Left lobe of liver (tissue), 2 donors: ENCODE measurements around the gene RELT. TPM values are rescaled to one million over a fixed set of nuclear protein-coding genes. Genes with fewer than 3 reads are reported as not detected.
A peak's percentile ranks its signal among the peaks of the same experiment; 100 is the strongest.

Experiments
- ATAC-seq: fragments of 200-7000 bp; cut with Tn5 transposase; one replicate; pipeline ENCODE4 v1.9.1; 2020; ENCODE audit warnings: mild to moderate bottlenecking, moderate library complexity
- DNase-seq: peaks from one replicate; pipeline ENCODE4 v3.0.0-alpha.2; 2020; ENCODE audit warnings: low spot score
- total RNA-seq: library from RNA; stranded (reverse); gene quantifications from one replicate; pipeline ENCODE4 v1.2.1, GENCODE V29; 2021
- donor health status: DM: no; HTN: no; CAD: no; lungs with moderate emphysema.
- donor health status: DM: no; HTN: yes; CAD: no.

The RELT gene
- total RNA-seq, 1 donor from 2014 or later = 1.4 TPM

- no peak for DNase-seq
- ATAC-seq = no peak
Measured at GRCh38 chr11:73346186-73346935, 29.8 kb upstream of the RELT start.

- ATAC-seq (no peak), DNase-seq (no peak)
Measured at GRCh38 chr11:73347067-73347466, 29.1 kb upstream of the RELT start.

GRCh38 chr11:73348838-73349237 is 27.4 kb upstream of the RELT start:
- DNase-seq (no peak), ATAC-seq (no peak)

DNA sequence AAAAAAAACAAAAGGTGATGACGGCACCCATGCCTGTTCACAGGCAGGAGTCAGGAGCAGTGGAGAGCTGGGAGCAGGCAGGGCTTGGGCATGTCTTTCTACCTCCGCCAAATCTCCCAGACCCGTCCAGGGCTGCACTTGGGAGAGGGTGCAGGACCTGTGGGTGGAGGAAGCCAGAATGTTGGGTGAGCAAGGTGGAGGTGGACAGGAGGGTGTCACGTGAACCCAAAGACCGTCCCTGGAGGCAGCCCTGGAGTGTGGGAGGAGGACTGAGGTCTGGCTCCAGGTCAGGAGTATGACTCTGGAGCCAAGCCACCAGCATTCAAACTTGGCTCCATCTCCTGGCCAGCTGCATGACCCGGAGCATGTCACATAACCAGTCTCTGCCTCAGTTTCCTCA is 26.6 kb upstream of the RELT start:
- ATAC-seq (no peak), DNase-seq (no peak)

DNA sequence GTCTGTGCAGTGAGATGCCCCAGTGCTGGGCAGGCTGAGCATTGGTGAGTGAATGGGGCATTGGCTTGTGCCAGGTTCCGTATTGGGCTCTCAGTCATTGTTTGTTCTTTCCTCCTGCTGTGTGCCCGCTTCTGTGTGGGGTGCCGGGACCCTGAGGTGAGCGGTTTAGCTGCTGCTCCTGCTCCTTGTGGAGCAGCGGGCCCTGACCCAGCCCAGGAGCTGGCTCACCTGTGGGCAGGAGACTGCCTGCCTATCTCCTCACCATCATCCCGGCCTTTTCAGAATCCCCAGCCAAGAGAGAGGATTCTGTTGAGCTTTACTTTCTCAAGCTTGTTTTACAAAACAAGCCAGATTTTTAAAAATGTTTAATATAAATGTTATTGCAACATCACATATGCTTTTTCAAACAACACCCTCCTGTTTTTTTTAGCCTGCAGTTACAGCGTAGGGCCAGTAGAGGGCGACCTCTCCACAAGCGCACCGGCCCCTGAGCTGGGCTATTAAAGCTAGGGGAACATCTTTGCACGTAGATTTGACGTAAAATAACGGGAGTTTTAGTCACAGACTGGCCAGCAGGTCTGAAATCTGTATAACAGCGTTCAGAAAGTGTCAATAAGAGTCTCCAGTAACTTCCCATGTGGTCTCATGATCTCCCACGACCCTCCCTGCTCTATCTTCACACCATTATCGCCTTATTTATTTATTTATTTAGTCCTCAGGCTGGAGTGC is 25.1 kb upstream of the RELT start:
- ATAC-seq (peak; percentile 91), DNase-seq (no peak)

DNA sequence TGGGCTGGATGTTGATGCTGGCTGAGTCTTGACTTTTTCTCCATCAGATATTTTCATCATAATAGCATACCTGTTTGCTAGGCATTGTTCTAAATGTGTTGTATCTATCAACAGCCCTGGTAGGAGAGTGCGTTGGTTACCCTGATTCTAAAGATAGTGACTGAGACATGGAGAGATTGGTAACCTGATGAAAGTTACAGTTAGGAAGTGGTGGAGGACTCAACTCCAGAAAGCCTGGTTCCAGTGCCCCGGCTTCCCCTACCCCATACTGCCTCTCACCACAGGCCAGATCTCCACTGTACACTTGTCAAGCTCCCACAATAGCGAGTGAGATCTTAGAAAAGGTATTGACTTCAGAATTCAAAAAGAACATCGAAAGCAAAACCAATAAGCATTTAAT is 22.8 kb upstream of the RELT start:
- ATAC-seq (no peak), DNase-seq (no peak)

DNA sequence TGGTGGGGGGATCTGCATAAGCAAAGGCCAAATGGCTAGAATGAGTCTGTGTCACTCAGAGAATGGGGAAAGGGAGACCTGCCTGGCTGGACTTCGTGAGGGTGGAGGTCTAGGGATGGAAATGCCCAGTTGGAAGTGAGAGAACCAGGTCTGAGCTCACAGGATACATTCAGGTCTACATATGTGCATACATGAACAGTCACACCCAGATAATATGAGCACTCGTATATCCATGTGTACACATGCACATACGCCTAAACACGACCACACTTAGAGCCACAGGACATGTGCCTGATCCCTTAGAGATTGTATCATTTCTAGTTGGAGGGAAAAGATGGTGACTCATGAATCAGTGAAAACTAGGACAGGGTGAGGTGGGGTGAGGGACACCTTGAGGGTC is 21.1 kb upstream of the RELT start:
- ATAC-seq (no peak), DNase-seq (no peak)

- ATAC-seq (no peak), DNase-seq (no peak)
Measured at GRCh38 chr11:73356979-73357860, 19.0 kb upstream of the RELT start.

GRCh38 chr11:73358071-73358470 is 18.1 kb upstream of the RELT start:
- ATAC-seq = no peak
- DNase-seq = no peak

GRCh38 chr11:73359341-73359740 is 16.9 kb upstream of the RELT start:
- DNase-seq (no peak), ATAC-seq (no peak)

DNA sequence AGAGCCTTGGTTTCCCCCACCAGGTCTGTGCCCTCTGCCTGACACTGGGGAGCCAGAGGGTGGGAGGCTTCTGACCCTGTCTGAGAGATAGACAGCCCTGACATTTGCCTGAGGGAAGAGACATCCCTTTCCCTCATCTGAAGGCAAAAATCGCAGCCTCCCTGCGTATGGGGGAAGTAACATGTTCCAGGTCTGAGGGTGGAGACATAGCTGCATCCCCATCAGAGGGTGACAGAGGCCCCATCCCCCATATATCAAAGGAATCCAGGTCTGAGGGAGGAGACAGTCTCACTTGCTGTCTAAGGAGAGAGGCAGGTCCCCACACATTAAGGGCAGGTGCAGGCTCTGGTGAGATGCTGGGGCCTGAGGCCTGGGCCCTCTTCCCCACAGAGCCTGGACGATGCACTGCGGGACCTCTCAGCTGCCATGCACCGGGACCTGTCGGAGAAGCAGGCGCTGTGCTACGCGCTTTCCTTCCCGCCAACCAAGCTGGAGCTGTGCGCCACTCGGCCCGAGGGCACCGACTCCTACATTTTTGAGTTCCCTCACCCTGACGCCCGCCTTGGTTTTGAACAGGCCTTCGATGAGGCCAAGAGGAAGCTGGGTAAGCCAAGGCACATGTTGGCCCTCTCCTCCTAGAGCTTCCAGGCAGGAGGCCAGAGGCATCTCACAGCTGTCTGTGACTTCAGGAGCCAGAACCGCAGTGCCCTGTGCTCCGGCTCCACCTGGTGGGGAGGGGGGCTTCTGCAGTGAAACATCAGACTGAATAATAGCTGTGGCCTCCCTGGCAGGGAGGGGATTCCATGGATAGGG is 16.1 kb upstream of the RELT start:
- no peak for ATAC-seq
- no peak for DNase-seq

GRCh38 chr11:73360743-73361369 is 15.3 kb upstream of the RELT start:
- ATAC-seq (no peak), DNase-seq (no peak)

DNA sequence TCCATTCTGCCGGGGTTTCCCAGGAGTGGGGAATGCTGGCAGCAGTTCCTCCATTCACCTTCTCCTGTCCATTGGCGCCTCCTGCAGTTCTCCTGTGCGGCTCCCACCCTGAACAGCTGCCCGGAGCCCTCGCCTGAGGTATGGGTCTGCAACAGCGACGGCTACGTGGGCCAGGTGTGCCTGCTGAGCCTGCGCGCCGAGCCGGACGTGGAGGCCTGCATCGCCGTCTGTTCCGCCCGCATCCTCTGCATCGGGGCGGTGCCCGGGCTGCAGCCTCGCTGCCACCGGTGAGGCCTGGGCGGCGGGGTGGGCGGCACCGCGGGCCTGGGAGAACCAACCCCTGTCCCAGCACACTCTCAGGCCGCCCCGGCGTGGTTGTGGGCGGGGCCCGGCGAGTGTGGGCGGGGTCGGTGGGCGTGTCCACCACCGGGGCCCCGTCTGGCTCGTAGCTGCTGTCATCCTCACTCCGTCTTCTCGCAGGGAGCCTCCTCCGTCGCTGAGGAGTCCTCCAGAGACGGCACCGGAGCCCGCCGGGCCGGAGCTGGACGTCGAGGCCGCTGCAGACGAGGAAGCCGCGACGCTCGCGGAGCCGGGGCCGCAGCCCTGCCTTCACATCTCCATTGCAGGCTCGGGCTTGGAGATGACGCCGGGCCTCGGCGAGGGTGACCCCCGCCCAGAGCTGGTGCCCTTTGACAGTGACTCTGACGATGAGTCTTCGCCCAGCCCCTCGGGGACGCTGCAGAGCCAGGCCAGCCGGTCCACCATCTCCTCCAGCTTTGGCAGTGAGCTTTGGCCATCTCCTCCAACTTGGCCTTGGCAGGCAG is 14.0 kb upstream of the RELT start:
- no peak for DNase-seq
- ATAC-seq = no peak

- DNase-seq (no peak), ATAC-seq (no peak)
Measured at GRCh38 chr11:73363147-73363546, 13.1 kb upstream of the RELT start.

DNA sequence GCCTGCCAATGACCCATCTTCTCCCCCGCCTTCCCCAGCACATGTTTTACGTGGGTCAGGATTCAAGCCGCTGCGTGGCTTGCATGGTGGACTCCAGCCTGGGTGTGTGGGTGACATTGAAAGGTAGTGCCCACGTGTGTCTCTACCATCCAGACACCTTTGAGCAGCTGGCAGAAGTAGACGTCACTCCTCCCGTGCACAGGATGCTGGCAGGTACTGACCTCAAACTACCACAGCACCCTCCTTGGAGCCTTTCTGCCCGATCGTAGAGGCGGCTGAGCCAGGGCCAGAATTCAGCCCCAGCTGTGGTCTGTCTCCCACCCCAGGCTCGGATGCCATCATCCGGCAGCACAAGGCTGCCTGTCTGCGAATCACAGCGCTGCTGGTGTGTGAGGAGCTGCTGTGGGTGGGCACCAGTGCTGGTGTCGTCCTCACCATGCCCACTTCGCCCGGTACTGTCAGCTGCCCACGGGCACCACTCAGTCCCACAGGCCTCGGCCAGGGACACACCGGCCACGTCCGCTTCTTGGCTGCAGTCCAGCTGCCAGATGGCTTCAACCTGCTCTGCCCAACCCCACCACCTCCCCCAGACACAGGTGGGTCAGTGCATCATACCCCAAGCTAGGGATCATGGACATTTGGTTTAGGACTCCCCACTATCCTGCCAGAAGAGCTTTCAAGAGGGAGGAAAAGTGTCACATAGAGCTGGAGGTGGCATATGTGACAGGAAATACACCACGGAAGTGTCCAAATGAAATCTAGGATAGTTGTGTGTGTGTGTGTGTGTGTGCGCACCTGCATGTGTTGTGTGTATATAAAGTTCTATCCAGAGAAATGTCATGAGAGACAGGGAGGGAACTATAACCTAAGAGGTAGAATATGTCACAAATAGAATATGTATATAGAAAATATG is 10.6 kb upstream of the RELT start:
- DNase-seq (no peak), ATAC-seq (no peak)

GRCh38 chr11:73366265-73366610 is 10.0 kb upstream of the RELT start:
- ATAC-seq (no peak), DNase-seq (no peak)

GRCh38 chr11:73366953-73367352 is 9.2 kb upstream of the RELT start:
- ATAC-seq (no peak), DNase-seq (no peak)

DNA sequence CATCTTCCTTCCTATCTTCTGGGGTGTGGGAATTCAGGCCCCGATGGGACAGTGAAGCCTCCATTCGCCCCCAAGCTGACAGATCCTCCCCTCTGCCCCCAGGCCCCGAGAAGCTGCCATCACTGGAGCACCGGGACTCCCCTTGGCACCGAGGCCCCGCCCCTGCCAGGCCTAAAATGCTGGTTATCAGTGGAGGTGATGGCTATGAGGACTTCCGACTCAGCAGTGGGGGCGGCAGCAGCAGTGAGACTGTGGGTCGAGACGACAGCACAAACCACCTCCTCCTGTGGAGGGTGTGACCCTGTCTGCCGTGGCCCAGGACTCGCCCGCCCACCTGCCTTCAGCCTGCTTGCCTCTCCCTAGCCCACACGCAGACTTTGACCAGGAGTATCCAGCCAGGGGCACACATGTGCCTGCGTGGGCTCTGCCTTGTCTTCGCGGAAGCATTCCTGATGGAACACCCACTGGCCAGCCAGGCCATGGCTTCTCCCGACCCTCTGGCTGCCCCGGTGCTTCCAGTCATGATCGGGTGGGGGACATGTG is 8.6 kb upstream of the RELT start:
- DNase-seq (no peak), ATAC-seq (no peak)
